RWPE1 (cell line): ENCODE results near the gene KRTAP5-3.

Source experiments
- CTCF ChIA-PET: fragments of 350-600 bp; sonication (Branson Sonifier 250); formaldehyde crosslinking; extraction: SDS; loops from one replicate; lab custom pipeline; 2021; lab: Yijun Ruan, JAX
- POLR2A ChIA-PET: fragments of 400-600 bp; formaldehyde crosslinking; extraction: SDS; loops from one replicate; lab custom pipeline; 2020; ENCODE audit warnings: antibody characterized with exemption; ENCODE audit not compliant: low non-redundant PET; lab: Yijun Ruan, JAX
- DNase-seq: peaks from one replicate; pipeline ENCODE4 v3.0.0; 2012; ENCODE audit warnings: low spot score
- H3K27ac ChIP-seq: fragments of 450-650 bp; 2 replicates; pipeline ENCODE4 v1.5.1; 2017
- CTCF ChIP-seq: fragments of 450-650 bp; conservative IDR thresholded peaks from 2 replicates; pipeline ENCODE4 v1.5.1; 2017; ENCODE audit warnings: low read depth, mild to moderate bottlenecking

KRTAP5-3 gene

GRCh38 chr11:1644601-1645356, 36.5 kb upstream of the KRTAP5-3 start:
- TF ChIP-seq CTCF: no peak
- ChIA-PET POLR2A (no interaction called here), CTCF (interaction anchor here (0.6 to 2.6 kb wide), 2 partner anchors 8 to 507 kb away, joined by 3 to 14 read pairs; no protein-coding TSS in a partner anchor)
- no peak for DNase-seq
- no peak overlapping the region for H3K27ac ChIP-seq

GRCh38 chr11:1643146-1643690, 35.0 kb upstream of the KRTAP5-3 start:
- H3K27ac ChIP-seq: no peak overlapping the region
- no peak for DNase-seq
- no peak for TF ChIP-seq CTCF
- POLR2A ChIA-PET: no interaction called here
- CTCF ChIA-PET: interaction anchor here (0.6 to 2.6 kb wide), 2 partner anchors 10 to 26 kb away, joined by 3 to 14 read pairs; no protein-coding TSS in a partner anchor

GRCh38 chr11:1642288-1643145, 34.3 kb upstream of the KRTAP5-3 start:
- POLR2A ChIA-PET: interaction anchor here (0.6 kb wide), 1 partner anchor 49 kb away, joined by 4 read pairs; no protein-coding TSS in a partner anchor
- no peak for DNase-seq
- TF ChIP-seq CTCF: no peak
- CTCF ChIA-PET: interaction anchor here (0.6 to 2.6 kb wide), 4 partner anchors 10 to 322 kb away, joined by 3 to 14 read pairs (median 4); no protein-coding TSS in a partner anchor
- H3K27ac ChIP-seq: no peak overlapping the region

- H3K27ac ChIP-seq: no peak overlapping the region
- ChIA-PET POLR2A (no interaction called here), CTCF (interaction anchor here (0.7 to 2.9 kb wide), 3 partner anchors 9 to 24 kb away, joined by 3 to 24 read pairs (median 8); no protein-coding TSS in a partner anchor)
- no peak for DNase-seq
- no peak for TF ChIP-seq CTCF
These were observed 32.8 kb upstream of the KRTAP5-3 start for GRCh38 chr11:1641096-1641495.

GRCh38 chr11:1640076-1640946, 32.0 kb upstream of the KRTAP5-3 start:
- CTCF ChIA-PET: interaction anchor here (0.6 to 2.9 kb wide), 11 partner anchors 8 to 1306 kb away, joined by 3 to 24 read pairs (median 4); no protein-coding TSS in a partner anchor
- H3K27ac ChIP-seq: no peak overlapping the region
- TF ChIP-seq CTCF: peak; percentile 71
- peak; percentile 38 for DNase-seq
- POLR2A ChIA-PET: interaction anchor here (0.6 kb wide), 1 partner anchor 65 kb away, joined by 3 read pairs; no protein-coding TSS in a partner anchor
